H1 (cell line): Measurements from ENCODE around the gene DDX60. TPM values are rescaled to one million over a fixed set of nuclear protein-coding genes. Genes with fewer than 3 reads are reported as not detected.

ENCODE experiments used
- ATF3 ChIP-seq: IDR thresholded peaks from 2 replicates; pipeline ENCODE4 v1.6.1; 2011; ENCODE audit warnings: low read depth, mild to moderate bottlenecking, low read length; ENCODE audit not compliant: insufficient read depth
- BCL11A ChIP-seq, 2 experiments: IDR thresholded peaks; one replicate each; pipeline ENCODE4 v1.6.1; 2011; ENCODE audit warnings: low read depth in 2 of 2, low read length in 2 of 2, mild to moderate bottlenecking in 2 of 2
- CEBPB ChIP-seq: IDR thresholded peaks from 2 replicates; pipeline ENCODE4 v1.6.1; 2012; ENCODE audit warnings: low read depth, low read length
- CHD7 ChIP-seq: fragments of 300-600 bp; sonication (generic); IDR thresholded peaks from 2 replicates; pipeline ENCODE4 v1.7.1; 2012; ENCODE audit warnings: low read length, moderate library complexity, mild to moderate bottlenecking, inconsistent platforms; ENCODE audit not compliant: insufficient replicate concordance
- EP300 ChIP-seq, 2 experiments: IDR thresholded peaks; 1 replicate in 1 of 2; 2 replicates in 1 of 2; pipeline ENCODE4 v1.6.1; 2011 to 2012; ENCODE audit warnings: low read depth in 2 of 2, low read length in 2 of 2, mild to moderate bottlenecking in 2 of 2, borderline replicate concordance in 1 of 2, inconsistent platforms in 1 of 2, moderate library complexity in 1 of 2
- KDM1A ChIP-seq: fragments of 200-600, 300-600 bp; sonication (generic); IDR thresholded peaks from 2 replicates; pipeline ENCODE4 v1.7.1; 2016; ENCODE audit warnings: mild to moderate bottlenecking, low read length, borderline replicate concordance
- MAFK ChIP-seq: IDR thresholded peaks from 2 replicates; pipeline ENCODE4 v1.6.1; 2012; ENCODE audit warnings: low read depth, mild to moderate bottlenecking, improper control_type of control experiment, low read length
- TAF7 ChIP-seq: optimal IDR thresholded peaks from 2 replicates; pipeline ENCODE3; 2011; ENCODE audit warnings: low read depth, mild to moderate bottlenecking, inconsistent platforms, low read length, moderate library complexity, borderline replicate concordance
- polyA plus RNA-seq, 7 experiments: library from polyadenylated mRNA; depleted of rRNA in 3 of 7; stranded (reverse) in 5 of 7; unstranded in 2 of 7; fragments of >200 nt in 5 of 7; fragments of 200-250 nt in 2 of 7; gene quantifications; 1 replicate in 5 of 7; 2 replicates in 1 of 7; 4 replicates in 1 of 7; pipeline versions ENCODE4 v1.2.1 to v1.2.3, GENCODE V29; 2011 to 2013; ENCODE audit warnings: missing spikeins in 2 of 7, mixed read lengths in 2 of 7
- total RNA-seq: library from RNA; stranded (reverse); fragmentation: NEBNext Ultra II Directional; extraction: Animal tissue kit (Norgen Biotek cat#: 25700); gene quantifications from 2 replicates; pipeline ENCODE4 v1.2.1, GENCODE V29; 2021

DDX60 gene
- total and polyA plus RNA-seq, 2 of the 8 experiments (the other 6 are each of a cell fraction or from before 2014, with no cell fraction given): 1.00 to 1.6 TPM

GRCh38 chr4:168200685-168201084, 117.9 kb downstream of the DDX60 start (continued):
- TF ChIP-seq CHD7: no peak
- TF ChIP-seq EP300 (IDR thresholded peaks at IDR 0.05; ENCODE audit: borderline replicate concordance in 1 of 2, low read depth in 2 of 2, low read length in 2 of 2): no peak
- TF ChIP-seq TAF7: no peak
- TF ChIP-seq KDM1A: no peak
- TF ChIP-seq CEBPB: no peak
- TF ChIP-seq BCL11A (IDR thresholded peaks at IDR 0.05; ENCODE audit: low read depth in 2 of 2, low read length in 2 of 2): no peak
- TF ChIP-seq ATF3: no peak
- no peak for TF ChIP-seq MAFK
